HUES6 (cell line): ENCODE data around the gene LUC7L3.
"Not testable (repeated sequence)": the region's sequence is repeated elsewhere in the genome, so short reads cannot be mapped to it uniquely, and the experiment has no call there.

Experiments used
- H3K27ac ChIP-seq: 2 replicates; pipeline ENCODE4 v1.7.0; 2013; ENCODE audit warnings: low read depth, mild to moderate bottlenecking, low read length, inconsistent platforms
- H3K27me3 ChIP-seq: 2 replicates; pipeline ENCODE4 v1.6.1; 2013; ENCODE audit warnings: low read length; ENCODE audit not compliant: control insufficient read depth, insufficient read depth
- H3K36me3 ChIP-seq: 2 replicates; pipeline ENCODE4 v1.6.1; 2013; ENCODE audit warnings: low read length; ENCODE audit not compliant: control insufficient read depth, insufficient read depth
- H3K4me1 ChIP-seq: 2 replicates; pipeline ENCODE4 v1.6.1; 2013; ENCODE audit warnings: low read length; ENCODE audit not compliant: control insufficient read depth, insufficient read depth
- H3K4me3 ChIP-seq: 2 replicates; pipeline ENCODE4 v1.5.1; 2013; ENCODE audit warnings: low read depth, low read length
- H3K9ac ChIP-seq: one replicate; pipeline ENCODE4 v1.6.1; 2013; ENCODE audit warnings: mild to moderate bottlenecking, low read length
- H3K9me3 ChIP-seq: 2 replicates; pipeline ENCODE4 v1.6.1; 2013; ENCODE audit warnings: low read depth, low read length; ENCODE audit not compliant: control insufficient read depth, insufficient read depth

Gene LUC7L3

DNA sequence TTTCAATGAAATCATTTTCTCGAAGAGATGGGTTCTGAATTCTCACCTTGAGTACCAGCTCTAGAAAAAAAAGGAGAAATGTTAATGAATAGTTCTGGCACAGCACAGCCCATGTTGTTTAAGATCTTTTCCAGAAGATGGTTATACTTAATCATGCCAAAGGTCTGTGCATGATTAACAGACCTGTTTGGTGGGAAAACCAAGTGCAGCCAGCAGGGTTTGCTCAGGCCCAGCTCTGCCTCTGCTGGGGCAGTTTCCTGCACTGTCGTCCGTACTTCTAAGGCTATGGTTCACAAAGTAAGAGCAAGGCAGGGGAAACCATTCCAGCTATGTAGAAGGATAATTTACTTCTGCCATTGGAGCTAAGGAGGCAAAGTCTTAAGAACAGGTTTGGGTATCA is 22.3 kb upstream of the LUC7L3 start:
- no peaks in the 10 kb centered on the region for H3K4me1 ChIP-seq
- no peaks in the 10 kb centered on the region for H3K27me3 ChIP-seq
- H3K36me3 ChIP-seq, result peaks cover 92% of the 10 kb centered on the region
- H3K9ac ChIP-seq, result no peak overlapping the region
- H3K27ac ChIP-seq, result no peak overlapping the region
- H3K4me3 ChIP-seq, result no peak overlapping the region
- H3K9me3 ChIP-seq, result no peaks in the 10 kb centered on the region

DNA sequence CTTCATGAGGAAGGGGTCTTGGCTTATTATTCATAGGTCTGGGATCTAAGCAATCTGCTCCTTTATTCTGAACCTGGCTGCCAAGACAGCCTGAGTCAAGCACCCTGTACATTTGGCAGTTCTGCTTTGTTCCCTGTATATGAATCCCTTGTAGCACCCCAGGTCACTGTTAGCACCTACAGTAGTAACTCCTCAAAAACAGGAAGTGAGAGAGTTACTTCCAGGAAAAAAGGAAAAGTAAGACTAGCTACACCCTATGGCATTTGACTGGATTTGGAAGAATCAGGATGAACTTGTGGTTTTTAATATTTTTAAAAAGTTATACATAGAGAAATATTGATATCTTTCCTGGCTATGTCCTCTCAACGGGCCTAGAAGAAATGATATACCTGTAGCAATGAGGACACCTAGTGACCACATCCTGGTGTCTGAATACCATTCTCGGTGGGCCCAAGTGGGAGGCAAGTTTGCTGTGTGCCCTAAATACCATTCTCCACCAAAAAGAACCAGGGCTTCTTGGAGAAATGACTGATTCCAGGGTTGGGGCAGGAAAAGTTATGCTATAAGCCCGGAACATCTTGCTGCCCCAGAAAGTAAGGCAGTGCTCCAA is 21.6 kb upstream of the LUC7L3 start:
- Histone ChIP-seq H3K9me3 (no peaks in the 10 kb centered on the region), H3K27me3 (no peaks in the 10 kb centered on the region), H3K9ac (no peak overlapping the region), H3K4me1 (no peaks in the 10 kb centered on the region), H3K4me3 (no peak overlapping the region), H3K36me3 (peaks cover 86% of the 10 kb centered on the region), H3K27ac (no peak overlapping the region)

DNA sequence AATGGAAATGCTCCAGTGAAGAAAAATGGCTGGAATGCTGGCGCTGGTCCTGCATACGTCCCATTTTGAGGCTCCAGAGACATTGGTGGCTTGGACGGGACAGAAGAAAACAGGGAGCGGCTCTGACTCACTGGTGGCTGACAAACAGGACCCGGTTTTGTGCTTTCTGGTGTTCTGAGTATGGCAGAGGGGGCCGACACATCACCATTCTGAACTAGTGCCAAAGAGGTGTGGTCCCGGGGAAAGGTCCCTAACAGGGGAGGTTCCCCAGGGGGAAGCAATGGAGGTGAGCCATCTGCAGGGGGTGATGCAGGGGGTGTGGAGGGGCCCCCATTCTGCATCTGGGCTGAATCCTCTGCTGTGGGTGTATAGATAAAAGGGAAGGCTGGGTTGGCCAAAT is 20.0 kb upstream of the LUC7L3 start:
- Histone ChIP-seq H3K36me3 (peaks cover 90% of the 10 kb centered on the region), H3K27ac (no peak overlapping the region), H3K9me3 (no peaks in the 10 kb centered on the region), H3K27me3 (no peaks in the 10 kb centered on the region), H3K4me3 (no peak overlapping the region), H3K4me1 (no peaks in the 10 kb centered on the region), H3K9ac (no peak overlapping the region)

DNA sequence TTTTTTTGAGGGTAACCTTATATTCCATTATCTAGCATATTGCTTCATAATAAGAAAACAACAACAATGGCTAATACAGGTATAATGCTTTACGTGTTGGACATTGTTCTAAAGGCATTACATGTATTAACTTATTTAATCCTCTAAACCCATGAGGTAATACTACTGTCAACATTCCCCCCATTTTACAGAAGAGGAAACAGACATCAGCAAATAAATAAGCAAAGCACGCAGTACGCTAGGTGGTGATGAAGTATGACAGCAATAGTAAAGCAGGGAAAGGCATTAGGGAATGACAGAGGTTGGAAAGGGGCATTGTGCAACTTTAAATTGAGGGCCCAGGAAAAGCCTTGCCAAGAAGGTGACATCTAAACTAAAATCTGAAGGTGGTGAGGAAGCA is 16.2 kb upstream of the LUC7L3 start:
- Histone ChIP-seq H3K27me3 (no peaks in the 10 kb centered on the region), H3K27ac (no peak overlapping the region), H3K36me3 (peaks cover 60% of the 10 kb centered on the region), H3K9me3 (no peaks in the 10 kb centered on the region), H3K4me3 (no peak overlapping the region), H3K4me1 (peaks cover 4% of the 10 kb centered on the region), H3K9ac (no peak overlapping the region)

DNA sequence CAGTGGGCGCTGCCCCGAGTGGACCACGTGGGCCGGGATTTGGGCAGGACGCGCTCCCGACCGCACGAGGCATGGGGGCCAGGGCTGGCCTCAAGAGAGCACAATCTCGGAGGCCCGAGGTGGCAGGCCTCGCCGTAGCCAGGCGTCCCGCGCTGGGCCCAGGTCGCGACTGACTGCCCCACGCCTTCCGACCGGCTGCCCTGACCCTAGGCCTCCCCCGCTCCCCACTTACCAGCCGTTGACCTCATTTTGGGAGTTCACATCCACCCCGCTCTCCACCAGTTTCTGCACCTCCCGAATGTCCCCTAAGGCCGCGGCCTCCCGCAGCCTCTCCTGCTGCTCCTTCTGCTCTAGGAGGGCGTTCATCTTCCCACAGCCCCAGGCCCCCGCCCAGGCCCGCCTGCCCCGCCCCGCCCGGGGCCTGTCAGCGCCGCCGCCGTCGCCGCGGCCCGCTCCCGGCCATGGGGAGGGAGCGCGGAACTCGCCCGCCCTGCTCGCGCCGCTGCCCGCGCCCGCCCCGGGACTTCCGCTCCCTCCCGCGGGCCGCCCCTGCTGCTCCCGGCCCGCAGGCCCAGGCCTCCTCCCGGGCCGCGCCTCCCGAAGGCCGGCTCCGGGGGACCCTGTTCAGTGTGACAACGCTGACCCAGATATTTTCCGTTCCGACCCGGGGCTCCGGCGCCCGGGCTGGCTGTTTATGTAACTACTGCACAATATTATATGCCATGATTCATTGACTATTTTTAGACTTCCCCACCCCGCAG is 11.9 kb upstream of the LUC7L3 start, which contains the start of gene ANKRD40:
Gene ANKRD40, minus strand, starts transcription at position 626 of the 761 bp plus-strand sequence. Its CDS starts 260 bp downstream, at position 366.
- Histone ChIP-seq H3K9ac (peak within 1 kb of the TSS; percentile 73), H3K36me3 (peaks cover 24% of the 10 kb centered on the region), H3K4me1 (peaks cover 19% of the 10 kb centered on the region), H3K27ac (peak within 1 kb of the TSS; percentile 81), H3K9me3 (no peaks in the 10 kb centered on the region), H3K4me3 (peak within 1 kb of the TSS; percentile 72), H3K27me3 (no peaks in the 10 kb centered on the region)

DNA sequence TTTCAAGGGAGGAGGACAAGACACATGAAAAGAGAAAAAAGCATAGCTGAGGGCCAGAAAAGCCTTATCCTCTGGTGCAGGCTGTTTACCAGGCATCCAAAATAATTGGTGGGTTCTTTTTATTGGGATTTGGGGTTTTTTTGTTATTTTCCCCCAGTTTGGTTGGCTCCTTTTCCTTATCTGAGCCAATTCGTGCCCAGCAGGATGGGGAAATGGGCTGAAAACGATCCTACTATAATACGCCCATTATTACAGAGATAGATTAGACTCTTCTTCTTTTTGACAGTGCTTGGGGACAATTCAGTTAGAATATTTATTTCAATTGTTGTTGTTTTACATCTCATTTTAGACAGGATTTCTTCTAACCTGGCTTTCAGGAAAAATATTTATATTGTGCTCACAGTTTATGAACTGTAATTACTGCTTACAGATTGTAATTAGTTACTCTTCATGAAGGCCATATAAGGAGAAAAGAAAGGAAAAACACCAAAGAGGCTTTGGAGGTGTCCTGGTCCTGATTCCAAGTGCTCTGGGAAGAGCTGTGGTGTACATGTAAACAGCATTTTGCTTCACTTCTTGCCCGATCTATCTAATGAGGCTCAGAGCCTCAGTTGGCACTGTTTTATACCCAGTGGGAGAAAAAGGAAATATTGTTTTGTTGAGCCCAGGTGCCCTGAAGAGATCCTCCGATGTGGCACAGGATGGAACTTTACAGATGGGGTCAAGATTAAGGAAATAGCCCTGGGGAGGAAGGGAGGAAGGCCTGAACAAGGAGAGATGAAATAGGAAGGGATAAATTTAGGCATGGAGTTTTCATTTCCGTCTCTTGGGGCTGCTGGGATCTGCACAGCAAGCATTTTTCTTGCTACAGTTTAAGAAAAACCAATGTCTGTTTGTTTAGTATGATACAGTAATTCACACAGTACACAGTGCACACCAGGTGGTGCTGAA is 11.1 kb upstream of the LUC7L3 start:
- Histone ChIP-seq H3K36me3 (peaks cover 17% of the 10 kb centered on the region), H3K9ac (peak overlapping the region; percentile 73), H3K4me1 (peaks cover 23% of the 10 kb centered on the region), H3K9me3 (no peaks in the 10 kb centered on the region), H3K4me3 (peak overlapping the region; percentile 72), H3K27ac (peak overlapping the region; percentile 81), H3K27me3 (no peaks in the 10 kb centered on the region)

DNA sequence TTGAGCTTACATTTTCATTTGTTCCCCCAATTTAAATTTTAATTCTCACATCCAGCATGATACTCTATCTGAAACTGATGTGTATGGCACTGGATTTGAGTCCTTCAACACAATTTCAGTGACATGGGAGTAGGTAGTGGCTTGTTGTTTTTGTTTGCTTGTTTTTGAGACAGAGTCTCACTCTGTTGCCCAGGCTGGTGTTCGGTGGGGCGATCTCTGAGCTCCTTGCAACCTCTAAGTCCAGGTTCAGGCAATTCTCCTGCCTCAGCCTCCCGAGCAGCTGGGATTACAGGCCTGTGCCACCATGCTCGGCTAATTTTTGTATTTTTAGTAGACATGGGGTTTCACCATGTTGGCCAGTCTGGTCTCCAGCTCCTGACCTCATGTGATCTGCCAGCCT is 10.3 kb upstream of the LUC7L3 start:
- not testable (repeated sequence) for H3K27me3 ChIP-seq, H3K27ac ChIP-seq, H3K4me3 ChIP-seq, H3K9me3 ChIP-seq
- Histone ChIP-seq H3K36me3 (peaks cover 11% of the 10 kb centered on the region; the same call in 1 of the 2 replicates), H3K9ac (peak overlapping the region; percentile 73), H3K4me1 (peaks cover 23% of the 10 kb centered on the region)

DNA sequence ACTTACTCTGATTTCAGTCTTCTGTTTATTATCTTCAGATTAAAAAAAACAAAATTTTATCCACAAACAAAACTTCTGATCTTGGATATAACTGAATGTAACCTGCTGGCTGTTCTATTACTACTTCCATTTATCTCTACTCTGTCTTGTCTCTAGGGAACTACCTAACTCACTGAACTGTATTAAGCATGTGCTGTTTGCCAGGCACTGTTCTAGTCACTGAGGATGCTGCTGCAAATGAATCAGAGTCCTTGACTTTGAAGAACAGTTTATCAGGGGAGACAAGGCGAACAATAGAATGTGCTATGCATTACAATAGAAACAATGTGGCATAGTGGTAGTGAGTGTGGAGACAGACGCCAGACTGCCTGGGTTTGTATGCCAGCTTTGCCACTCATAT is 9.4 kb upstream of the LUC7L3 start:
- Histone ChIP-seq H3K27ac (no peak overlapping the region), H3K9ac (no peak overlapping the region), H3K9me3 (no peaks in the 10 kb centered on the region), H3K4me3 (no peak overlapping the region), H3K36me3 (0 out of 2 replicates have a peak, but pooled peaks cover 5% of the 10 kb centered on the region), H3K4me1 (peaks cover 23% of the 10 kb centered on the region), H3K27me3 (no peaks in the 10 kb centered on the region)

DNA sequence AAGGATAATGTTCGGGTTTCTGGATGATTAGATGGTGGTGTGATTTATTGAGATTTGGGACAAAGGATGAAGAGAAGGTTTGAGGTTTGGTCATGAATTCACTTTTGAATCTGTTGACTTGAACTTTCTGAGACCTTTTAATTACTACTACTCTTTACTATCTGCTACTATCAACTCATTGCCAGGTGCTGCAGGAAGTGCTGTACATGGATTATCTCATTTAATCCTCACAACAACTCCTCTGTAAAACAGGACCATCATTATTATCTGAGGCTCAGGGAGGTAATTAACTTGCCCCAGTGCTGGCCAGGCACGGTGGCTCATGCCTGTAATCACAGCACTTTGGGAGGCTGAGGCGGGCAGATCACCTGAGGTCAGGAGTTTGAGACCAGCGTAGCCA is 8.8 kb upstream of the LUC7L3 start:
- Histone ChIP-seq H3K9me3 (no peaks in the 10 kb centered on the region), H3K4me3 (no peak overlapping the region), H3K9ac (no peak overlapping the region), H3K4me1 (peaks cover 23% of the 10 kb centered on the region), H3K27me3 (no peaks in the 10 kb centered on the region), H3K27ac (no peak overlapping the region), H3K36me3 (0 out of 2 replicates have a peak, but pooled peaks cover 2% of the 10 kb centered on the region)

DNA sequence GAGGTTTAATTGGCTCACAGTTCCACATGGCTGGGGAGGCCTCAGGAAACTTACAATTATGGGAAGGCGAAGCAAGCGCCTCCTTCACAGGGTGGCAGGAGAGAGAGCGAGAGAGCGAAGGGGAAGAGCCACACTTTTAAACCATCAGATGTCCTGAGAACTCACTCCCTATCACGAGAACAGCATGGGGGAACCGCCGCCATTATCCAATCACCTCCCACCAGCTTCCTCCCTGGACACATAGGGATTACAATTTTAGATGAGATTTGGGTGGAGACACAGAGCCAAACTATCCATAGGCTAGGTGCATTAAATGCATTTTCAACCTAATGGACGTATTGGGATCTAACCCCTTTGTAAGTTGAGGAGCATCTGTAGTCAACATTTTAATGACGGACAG is 6.8 kb upstream of the LUC7L3 start:
- no peaks in the 10 kb centered on the region for H3K36me3 ChIP-seq
- no peak overlapping the region for H3K4me3 ChIP-seq
- H3K9me3 ChIP-seq, result no peaks in the 10 kb centered on the region
- H3K9ac ChIP-seq, result no peak overlapping the region
- no peak overlapping the region for H3K27ac ChIP-seq
- no peaks in the 10 kb centered on the region for H3K27me3 ChIP-seq
- H3K4me1 ChIP-seq, result peaks cover 23% of the 10 kb centered on the region
